ENCODE results near the gene KLHL14.

Gene KLHL14

GRCh38 chr18:32772581-32773381, at the start of gene KLHL14:
TSS of gene KLHL14 (minus strand) at chr18:32773023. CDS start at chr18:32770591, 2,432 bp downstream.
- no peak within 1 kb of the TSS for H3K4me3 ChIP-seq (replicated peaks; ENCODE audit: low read depth, low read length)
- TF ChIP-seq CTCF (IDR thresholded peaks at IDR 0.05; ENCODE audit: low read depth, low read length, missing control alignments): no peak
- DNase-seq (ENCODE audit: extremely low read depth, low read depth): no peak

GRCh38 chr18:32822197-32822596, 49.4 kb upstream of the KLHL14 start:
- no peak overlapping the region for H3K4me3 ChIP-seq (replicated peaks; ENCODE audit: low read depth, low read length)
- DNase-seq (ENCODE audit: extremely low read depth, low read depth): no peak
- TF ChIP-seq CTCF (IDR thresholded peaks at IDR 0.05; ENCODE audit: low read depth, low read length, missing control alignments): no peak

GRCh38 chr18:32815881-32816280, 43.1 kb upstream of the KLHL14 start:
- no peak for DNase-seq (ENCODE audit: extremely low read depth, low read depth)
- no peak for TF ChIP-seq CTCF (IDR thresholded peaks at IDR 0.05; ENCODE audit: low read depth, low read length, missing control alignments)
- no peak overlapping the region for H3K4me3 ChIP-seq (replicated peaks; ENCODE audit: low read depth, low read length)

GRCh38 chr18:32812342-32812741, 39.5 kb upstream of the KLHL14 start:
- DNase-seq (ENCODE audit: extremely low read depth, low read depth): no peak
- no peak for TF ChIP-seq CTCF (IDR thresholded peaks at IDR 0.05; ENCODE audit: low read depth, low read length, missing control alignments)

GRCh38 chr18:32810314-32810713, 37.5 kb upstream of the KLHL14 start:
- no peak for TF ChIP-seq CTCF (IDR thresholded peaks at IDR 0.05; ENCODE audit: low read depth, low read length, missing control alignments)
- no peak overlapping the region for H3K4me3 ChIP-seq (replicated peaks; ENCODE audit: low read depth, low read length)
- DNase-seq (ENCODE audit: extremely low read depth, low read depth): no peak

More at GRCh38 chr18:32812342-32812741, 39.5 kb upstream of the KLHL14 start:
- H3K4me3 ChIP-seq (replicated peaks; ENCODE audit: low read depth, low read length): no peak overlapping the region

- DNase-seq (ENCODE audit: extremely low read depth, low read depth): no peak
- H3K4me3 ChIP-seq (replicated peaks; ENCODE audit: low read depth, low read length): no peak overlapping the region
- no peak for TF ChIP-seq CTCF (IDR thresholded peaks at IDR 0.05; ENCODE audit: low read depth, low read length, missing control alignments)
Observed at GRCh38 chr18:32805354-32805753, 32.5 kb upstream of the KLHL14 start.

Data from HFF-Myc (cell line).